Mesendoderm (in vitro differentiated cells): Measurements from ENCODE around the gene CYP11A1.

Source experiments
- DNase-seq: peaks from one replicate; pipeline ENCODE4 v3.0.0; 2013
- H2AK5ac ChIP-seq: 2 replicates; pipeline ENCODE4 v1.6.1; 2013; ENCODE audit warnings: low read length, inconsistent platforms
- H2BK120ac ChIP-seq: 2 replicates; pipeline ENCODE4 v1.6.1; 2013; ENCODE audit warnings: low read depth, mild to moderate bottlenecking, low read length, moderate library complexity, mixed read lengths
- H2BK15ac ChIP-seq: replicated peaks from 2 replicates; pipeline ENCODE4 v1.6.1; 2013; ENCODE audit warnings: low read depth, mild to moderate bottlenecking, moderate library complexity
- H2BK5ac ChIP-seq: 2 replicates; pipeline ENCODE4 v1.6.1; 2013; ENCODE audit warnings: low read length, inconsistent platforms
- H3K18ac ChIP-seq: 2 replicates; pipeline ENCODE4 v1.6.1; 2013; ENCODE audit warnings: mild to moderate bottlenecking, low read length, mixed read lengths
- H3K23ac ChIP-seq: one replicate; pipeline ENCODE4 v1.6.1; 2013; ENCODE audit warnings: low read length
- H3K27ac ChIP-seq: 2 replicates; pipeline ENCODE4 v1.5.1; 2013; ENCODE audit warnings: low read depth, mild to moderate bottlenecking, inconsistent platforms, low read length, moderate library complexity
- H3K27me3 ChIP-seq: 2 replicates; pipeline ENCODE4 v1.6.1; 2013; ENCODE audit warnings: low read length, control low read depth, mild to moderate bottlenecking, inconsistent platforms; ENCODE audit not compliant: insufficient read depth, poor library complexity
- H3K36me3 ChIP-seq: 2 replicates; pipeline ENCODE4 v1.6.1; 2013; ENCODE audit warnings: low read length, inconsistent platforms; ENCODE audit not compliant: control insufficient read depth, insufficient read depth
- H3K4ac ChIP-seq: one replicate; pipeline ENCODE4 v1.6.1; 2013; ENCODE audit warnings: low read depth, mild to moderate bottlenecking, low read length, moderate library complexity
- H3K4me1 ChIP-seq: 2 replicates; pipeline ENCODE4 v1.6.1; 2013; ENCODE audit warnings: low read depth, low read length, inconsistent platforms; ENCODE audit not compliant: control insufficient read depth
- H3K4me2 ChIP-seq: 2 replicates; pipeline ENCODE4 v1.6.1; 2013; ENCODE audit warnings: low read length
- H3K4me3 ChIP-seq: 2 replicates; pipeline ENCODE4 v1.5.1; 2013; ENCODE audit warnings: mild to moderate bottlenecking, low read length
- H3K56ac ChIP-seq: one replicate; pipeline ENCODE4 v1.6.1; 2013; ENCODE audit warnings: low read length
- H3K79me1 ChIP-seq: 2 replicates; pipeline ENCODE4 v1.6.1; 2013; ENCODE audit warnings: low read length, inconsistent platforms
- H3K79me2 ChIP-seq: 2 replicates; pipeline ENCODE4 v1.6.1; 2013; ENCODE audit warnings: mild to moderate bottlenecking, low read length; ENCODE audit not compliant: control insufficient read depth, insufficient read depth
- H3K9ac ChIP-seq: 2 replicates; pipeline ENCODE4 v1.6.1; 2013; ENCODE audit warnings: low read length, inconsistent platforms
- H4K5ac ChIP-seq: one replicate; pipeline ENCODE4 v1.6.1; 2013; ENCODE audit warnings: low read length
- H4K8ac ChIP-seq: one replicate; pipeline ENCODE4 v1.6.1; 2013; ENCODE audit warnings: low read depth, mild to moderate bottlenecking, control low read depth, low read length, moderate library complexity
- WGBS: extraction: QIAGEN DNeasy Blood & Tissue Kit; methylation state at CpG from one replicate; pipeline ENCODE4 v1.1.7; 2013; ENCODE audit warnings: low lambda C conversion rate, missing lambda C conversion rate; ENCODE audit not compliant: insufficient coverage; ENCODE audit errors: extremely low coverage; 5-methylcytosine and 5-hydroxymethylcytosine counted together

CYP11A1 gene

DNA sequence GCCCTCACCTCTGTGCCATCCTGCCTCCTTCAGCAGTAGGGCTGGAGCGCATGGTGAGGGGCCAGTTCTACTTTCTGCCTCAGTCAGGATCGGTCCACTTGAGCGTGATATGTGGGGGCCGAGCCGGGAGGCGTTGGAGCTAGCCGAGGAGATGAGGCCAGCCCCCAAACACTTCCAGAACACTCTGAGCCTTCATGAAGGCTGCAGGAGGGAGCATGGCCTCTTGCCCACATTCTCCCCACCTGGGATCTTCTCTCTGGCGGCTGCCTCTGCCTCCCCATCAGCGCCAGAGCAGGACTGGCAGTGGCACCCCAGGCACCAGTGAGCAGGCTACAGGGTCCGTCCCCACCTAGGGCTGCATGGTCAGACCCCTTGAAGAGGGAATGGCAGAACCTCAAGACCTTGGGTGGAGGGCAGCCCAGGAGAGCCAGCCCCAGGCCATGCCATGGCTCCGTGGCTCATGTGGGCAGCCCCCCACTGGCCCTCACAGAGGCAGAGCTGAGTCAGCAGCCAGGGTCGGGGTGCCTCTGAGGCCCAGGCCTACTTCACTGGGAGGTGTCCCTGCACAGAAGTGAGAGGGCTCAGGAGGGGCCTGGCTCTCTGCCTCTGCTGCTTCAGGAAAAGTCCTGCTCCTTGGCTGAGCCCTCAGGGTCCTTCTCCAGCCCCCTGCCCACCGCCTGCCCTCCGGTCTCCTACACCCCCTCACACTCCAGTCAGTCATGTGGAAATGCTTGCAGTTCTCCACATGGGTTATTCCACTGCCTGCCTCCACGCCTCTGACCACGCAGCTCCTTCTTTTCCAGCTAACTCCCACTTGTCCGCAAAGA, 28.1 kb upstream of the CYP11A1 start:
- Histone ChIP-seq H3K23ac (no peak overlapping the region), H3K9ac (no peak overlapping the region), H3K27me3 (no peaks in the 10 kb centered on the region), H3K4me2 (no peak overlapping the region), H3K36me3 (no peaks in the 10 kb centered on the region), H2BK5ac (no peak overlapping the region), H2BK120ac (no peak overlapping the region), H3K79me1 (no peaks in the 10 kb centered on the region), H4K5ac (no peak overlapping the region), H2BK15ac (no peak overlapping the region), H3K27ac (no peak overlapping the region), H3K4me1 (no peaks in the 10 kb centered on the region), H4K8ac (no peak overlapping the region), H3K4ac (no peak overlapping the region), H2AK5ac (no peak overlapping the region), H3K4me3 (no peak overlapping the region), H3K79me2 (no peaks in the 10 kb centered on the region), H3K56ac (no peak overlapping the region), H3K18ac (no peak overlapping the region)
- no peak for DNase-seq
- WGBS: no CpG with 5 or more reads among the region's 17 CpGs

DNA sequence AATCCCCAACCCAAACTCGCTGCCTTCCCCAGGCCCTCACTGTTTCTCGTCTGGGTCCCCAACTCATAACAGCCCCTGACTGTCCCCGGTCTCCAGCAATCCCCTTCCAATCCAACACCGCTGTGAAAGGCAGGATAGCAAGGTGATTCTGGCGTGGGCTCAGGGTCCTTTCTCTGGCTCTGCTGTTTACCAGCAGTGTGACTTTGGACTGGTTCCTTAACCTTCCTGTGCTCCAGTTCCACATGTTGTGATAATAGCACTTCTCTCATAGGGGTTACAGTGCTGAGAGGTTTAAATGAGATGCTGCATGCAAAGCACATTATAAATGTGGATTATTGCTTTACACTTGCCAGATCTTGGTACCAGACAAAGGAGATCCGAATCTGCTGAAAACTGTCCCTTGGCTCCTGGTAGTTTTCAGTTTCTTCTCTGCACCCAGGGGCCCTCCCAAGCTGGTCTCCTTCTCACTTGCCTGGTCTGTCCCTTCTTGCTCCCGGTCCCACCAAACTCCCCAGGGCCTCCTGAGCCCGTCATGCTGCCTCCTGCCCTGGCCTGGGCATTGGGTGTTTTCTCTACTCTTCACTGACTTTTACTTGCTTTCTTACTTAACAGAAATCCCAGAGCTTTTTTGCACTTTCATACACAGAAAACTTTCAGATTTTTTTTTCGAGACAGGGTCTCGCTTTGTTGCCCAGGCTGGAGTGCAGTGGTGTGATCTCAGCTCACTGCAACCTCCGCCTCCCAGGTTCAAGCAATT, 26.8 kb upstream of the CYP11A1 start:
- no peak overlapping the region for H3K23ac ChIP-seq
- no peak overlapping the region for H2AK5ac ChIP-seq
- no peak overlapping the region for H2BK15ac ChIP-seq
- no peak overlapping the region for H2BK120ac ChIP-seq
- H3K4me2 ChIP-seq: no peak overlapping the region
- no CpG with 5 or more reads among the region's 11 CpGs for WGBS
- H3K36me3 ChIP-seq: no peaks in the 10 kb centered on the region
- peaks cover 5% of the 10 kb centered on the region for H3K4me1 ChIP-seq
- H3K27me3 ChIP-seq: no peaks in the 10 kb centered on the region
- no peak overlapping the region for H3K9ac ChIP-seq
- no peak overlapping the region for H4K5ac ChIP-seq
- no peaks in the 10 kb centered on the region for H3K79me2 ChIP-seq
- H3K56ac ChIP-seq: no peak overlapping the region
- H3K27ac ChIP-seq: no peak overlapping the region
- H3K18ac ChIP-seq: no peak overlapping the region
- H3K79me1 ChIP-seq: no peaks in the 10 kb centered on the region
- no peak overlapping the region for H2BK5ac ChIP-seq
- H3K4ac ChIP-seq: no peak overlapping the region
- no peak overlapping the region for H3K4me3 ChIP-seq
- no peak overlapping the region for H4K8ac ChIP-seq
- no peak for DNase-seq

DNA sequence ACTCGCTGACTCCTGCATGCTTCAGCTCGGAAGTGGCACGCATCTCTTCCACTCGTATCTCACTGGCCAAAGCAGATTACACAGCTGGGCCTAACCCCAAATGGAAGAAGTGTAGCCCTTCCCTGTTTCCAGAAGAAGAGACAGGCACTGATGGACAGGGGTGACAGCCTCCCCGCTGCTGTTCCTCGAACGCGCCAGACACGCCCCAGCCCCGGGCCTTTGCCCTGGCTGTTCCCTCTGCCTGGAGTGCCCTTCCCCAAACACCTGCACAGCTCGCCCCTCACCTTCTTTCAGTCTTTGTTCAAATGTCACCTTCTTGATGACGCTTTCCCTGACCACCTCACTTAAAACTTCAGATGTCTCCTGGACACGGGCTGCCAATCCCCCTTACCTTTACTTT, 26.0 kb upstream of the CYP11A1 start:
- Histone ChIP-seq H3K79me1 (no peaks in the 10 kb centered on the region), H3K36me3 (no peaks in the 10 kb centered on the region), H3K18ac (no peak overlapping the region), H3K56ac (no peak overlapping the region), H3K9ac (no peak overlapping the region), H3K79me2 (no peaks in the 10 kb centered on the region), H3K4me1 (peaks cover 7% of the 10 kb centered on the region), H4K5ac (no peak overlapping the region), H3K4me2 (no peak overlapping the region), H3K27ac (no peak overlapping the region), H2AK5ac (no peak overlapping the region), H2BK5ac (no peak overlapping the region), H2BK120ac (no peak overlapping the region), H3K27me3 (no peaks in the 10 kb centered on the region), H4K8ac (no peak overlapping the region), H2BK15ac (no peak overlapping the region), H3K4me3 (no peak overlapping the region), H3K23ac (no peak overlapping the region), H3K4ac (no peak overlapping the region)
- DNase-seq: no peak
- WGBS: no CpG with 5 or more reads among the region's 13 CpGs

DNA sequence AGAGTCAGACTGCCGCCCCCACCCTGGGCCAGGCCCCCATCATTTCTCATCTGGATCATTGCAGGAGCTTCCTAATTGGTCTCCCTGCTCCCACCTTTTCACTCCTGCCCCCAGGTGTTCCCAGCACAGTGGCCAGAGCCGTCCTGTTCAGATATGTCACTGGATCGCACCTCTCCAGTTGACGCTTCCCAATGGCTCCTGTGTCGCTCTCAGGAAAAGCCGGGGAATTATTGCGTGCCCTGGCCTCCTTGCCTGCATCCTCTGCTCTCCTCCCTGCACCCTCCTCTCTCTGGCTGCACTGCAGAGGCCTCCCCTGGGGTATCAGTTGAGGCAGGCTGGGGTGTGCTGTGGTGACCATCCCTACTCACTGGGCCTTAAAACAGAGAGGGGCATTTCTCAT, 25.5 kb upstream of the CYP11A1 start:
- no peaks in the 10 kb centered on the region for H3K79me2 ChIP-seq
- no peak overlapping the region for H3K56ac ChIP-seq
- no peak overlapping the region for H2BK15ac ChIP-seq
- no peak for DNase-seq
- H3K4me2 ChIP-seq: no peak overlapping the region
- H3K9ac ChIP-seq: no peak overlapping the region
- H2AK5ac ChIP-seq: no peak overlapping the region
- H2BK5ac ChIP-seq: no peak overlapping the region
- H3K36me3 ChIP-seq: no peaks in the 10 kb centered on the region
- H3K4me3 ChIP-seq: no peak overlapping the region
- H3K27me3 ChIP-seq: no peaks in the 10 kb centered on the region
- H4K8ac ChIP-seq: no peak overlapping the region
- no peak overlapping the region for H3K18ac ChIP-seq
- no peak overlapping the region for H2BK120ac ChIP-seq
- H3K4me1 ChIP-seq: peaks cover 7% of the 10 kb centered on the region
- H3K27ac ChIP-seq: no peak overlapping the region
- H4K5ac ChIP-seq: no peak overlapping the region
- no peak overlapping the region for H3K23ac ChIP-seq
- no peaks in the 10 kb centered on the region for H3K79me1 ChIP-seq
- no peak overlapping the region for H3K4ac ChIP-seq
- no CpG with 5 or more reads among the region's 7 CpGs for WGBS

GRCh38 chr15:74392451-74392830, 25.0 kb upstream of the CYP11A1 start:
- Histone ChIP-seq H2AK5ac (no peak overlapping the region), H4K5ac (no peak overlapping the region), H3K4me2 (no peak overlapping the region), H3K9ac (no peak overlapping the region), H3K27ac (no peak overlapping the region), H3K27me3 (no peaks in the 10 kb centered on the region), H3K4ac (no peak overlapping the region), H2BK120ac (no peak overlapping the region), H3K4me3 (no peak overlapping the region), H3K56ac (no peak overlapping the region), H3K36me3 (no peaks in the 10 kb centered on the region), H3K79me1 (no peaks in the 10 kb centered on the region), H4K8ac (no peak overlapping the region), H3K79me2 (no peaks in the 10 kb centered on the region), H3K18ac (no peak overlapping the region), H2BK15ac (no peak overlapping the region), H3K23ac (no peak overlapping the region), H2BK5ac (no peak overlapping the region), H3K4me1 (peaks cover 7% of the 10 kb centered on the region)
- no peak for DNase-seq
- WGBS: no CpG with 5 or more reads among the region's 8 CpGs
